Measurements from ENCODE around the gene ETS1.

Gene ETS1

DNA sequence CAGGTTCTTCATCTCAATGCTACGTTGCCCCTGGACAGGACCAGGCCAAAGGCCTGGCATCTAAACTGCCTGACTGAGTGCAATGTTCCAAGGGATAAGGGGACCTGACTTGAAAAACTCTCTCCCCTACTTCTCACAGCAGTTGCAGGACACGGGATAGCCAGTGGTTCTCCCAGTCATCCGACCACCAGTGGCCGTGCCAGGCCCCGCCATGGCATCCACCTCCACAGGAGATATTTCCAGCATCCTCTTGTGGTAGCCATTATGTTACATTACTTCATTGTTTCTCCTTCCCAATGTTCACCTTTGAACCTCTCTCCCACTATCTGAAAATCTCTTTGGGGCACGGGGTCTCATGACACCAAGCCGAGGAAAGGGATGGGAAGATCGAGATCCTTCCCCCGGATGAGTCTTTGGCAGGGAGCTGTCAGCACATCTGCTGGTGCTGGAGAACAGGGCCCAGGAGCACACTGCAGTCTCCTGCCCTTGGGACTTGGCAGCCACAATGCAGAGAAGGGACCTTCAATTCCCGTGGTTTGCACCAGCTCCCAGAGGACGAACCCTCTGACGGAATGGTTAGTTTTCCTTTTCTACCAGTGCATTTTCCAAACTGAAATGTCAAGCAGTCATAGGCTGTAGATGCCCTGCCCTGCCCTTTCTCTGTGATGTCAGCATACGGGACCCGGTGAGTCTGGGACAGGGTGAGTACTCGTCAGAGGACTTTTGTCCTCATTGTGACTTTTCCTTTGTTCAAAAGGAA is 121.2 kb downstream of the ETS1 start:
- Histone ChIP-seq H3K4me3 (ENCODE audit: low read length) (no peak overlapping the region), H3K36me3 (replicated peaks; ENCODE audit: low read depth, low read length) (peaks cover 68% of the 10 kb centered on the region), H3K9ac (ENCODE audit: low read length) (no peak overlapping the region), H3K4me2 (ENCODE audit: low read length) (no peak overlapping the region), H2AFZ (ENCODE audit: low read depth, low read length) (no peak overlapping the region), H3K27me3 (ENCODE audit: low read depth, low read length) (no peaks in the 10 kb centered on the region), H3K9me3 (ENCODE audit: insufficient read depth, low read length) (no peaks in the 10 kb centered on the region), H3K79me2 (ENCODE audit: low read length) (peaks cover 40% of the 10 kb centered on the region), H3K27ac (ENCODE audit: low read length) (no peak overlapping the region), H4K20me1 (ENCODE audit: insufficient read depth, low read length) (no peaks in the 10 kb centered on the region), H3K4me1 (ENCODE audit: low read length) (peaks cover 52% of the 10 kb centered on the region)
- TF ChIP-seq, protein P1, sequence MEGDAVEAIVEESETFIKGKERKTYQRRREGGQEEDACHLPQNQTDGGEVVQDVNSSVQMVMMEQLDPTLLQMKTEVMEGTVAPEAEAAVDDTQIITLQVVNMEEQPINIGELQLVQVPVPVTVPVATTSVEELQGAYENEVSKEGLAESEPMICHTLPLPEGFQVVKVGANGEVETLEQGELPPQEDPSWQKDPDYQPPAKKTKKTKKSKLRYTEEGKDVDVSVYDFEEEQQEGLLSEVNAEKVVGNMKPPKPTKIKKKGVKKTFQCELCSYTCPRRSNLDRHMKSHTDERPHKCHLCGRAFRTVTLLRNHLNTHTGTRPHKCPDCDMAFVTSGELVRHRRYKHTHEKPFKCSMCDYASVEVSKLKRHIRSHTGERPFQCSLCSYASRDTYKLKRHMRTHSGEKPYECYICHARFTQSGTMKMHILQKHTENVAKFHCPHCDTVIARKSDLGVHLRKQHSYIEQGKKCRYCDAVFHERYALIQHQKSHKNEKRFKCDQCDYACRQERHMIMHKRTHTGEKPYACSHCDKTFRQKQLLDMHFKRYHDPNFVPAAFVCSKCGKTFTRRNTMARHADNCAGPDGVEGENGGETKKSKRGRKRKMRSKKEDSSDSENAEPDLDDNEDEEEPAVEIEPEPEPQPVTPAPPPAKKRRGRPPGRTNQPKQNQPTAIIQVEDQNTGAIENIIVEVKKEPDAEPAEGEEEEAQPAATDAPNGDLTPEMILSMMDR (IDR thresholded peaks at IDR 0.05; ENCODE audit: low read depth, low read length), result no peak
- no peak for TF ChIP-seq EZH2phosphoT487 (IDR thresholded peaks at IDR 0.05; ENCODE audit: low read depth)

DNA sequence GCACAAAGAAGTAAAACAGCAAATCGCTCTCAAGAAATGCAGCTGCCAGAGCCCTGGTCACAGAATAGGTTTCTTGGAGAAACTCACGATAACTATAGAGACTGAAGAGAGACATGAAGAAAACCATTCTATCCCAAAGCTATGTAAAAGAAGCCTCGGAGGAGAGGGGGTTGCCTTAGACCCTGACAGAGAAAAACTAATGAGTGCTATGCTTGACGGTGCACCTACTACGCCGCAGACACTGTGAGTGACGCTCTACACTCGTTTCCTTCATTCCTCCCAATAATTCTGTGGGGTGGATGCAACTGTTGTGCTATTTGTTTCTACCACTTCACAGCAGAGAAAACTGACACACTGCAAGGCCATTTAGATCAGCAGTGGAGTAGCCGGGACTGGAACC is 121.8 kb downstream of the ETS1 start:
- H3K4me3 ChIP-seq (ENCODE audit: low read length), result no peak overlapping the region
- H4K20me1 ChIP-seq (ENCODE audit: insufficient read depth, low read length), result no peaks in the 10 kb centered on the region
- H3K27me3 ChIP-seq (ENCODE audit: low read depth, low read length), result no peaks in the 10 kb centered on the region
- H3K9ac ChIP-seq (ENCODE audit: low read length), result no peak overlapping the region
- no peak overlapping the region for H3K4me2 ChIP-seq (ENCODE audit: low read length)
- H3K9me3 ChIP-seq (ENCODE audit: insufficient read depth, low read length), result no peaks in the 10 kb centered on the region
- H2AFZ ChIP-seq (ENCODE audit: low read depth, low read length), result no peak overlapping the region
- TF ChIP-seq EZH2phosphoT487 (IDR thresholded peaks at IDR 0.05; ENCODE audit: low read depth), result no peak
- TF ChIP-seq, protein P1 (IDR thresholded peaks at IDR 0.05; ENCODE audit: low read depth, low read length), result no peak
- H3K4me1 ChIP-seq (ENCODE audit: low read length), result peaks cover 47% of the 10 kb centered on the region
- no peak overlapping the region for H3K27ac ChIP-seq (ENCODE audit: low read length)
- peaks cover 74% of the 10 kb centered on the region for H3K36me3 ChIP-seq (replicated peaks; ENCODE audit: low read depth, low read length)
- peaks cover 40% of the 10 kb centered on the region for H3K79me2 ChIP-seq (ENCODE audit: low read length)

DNA sequence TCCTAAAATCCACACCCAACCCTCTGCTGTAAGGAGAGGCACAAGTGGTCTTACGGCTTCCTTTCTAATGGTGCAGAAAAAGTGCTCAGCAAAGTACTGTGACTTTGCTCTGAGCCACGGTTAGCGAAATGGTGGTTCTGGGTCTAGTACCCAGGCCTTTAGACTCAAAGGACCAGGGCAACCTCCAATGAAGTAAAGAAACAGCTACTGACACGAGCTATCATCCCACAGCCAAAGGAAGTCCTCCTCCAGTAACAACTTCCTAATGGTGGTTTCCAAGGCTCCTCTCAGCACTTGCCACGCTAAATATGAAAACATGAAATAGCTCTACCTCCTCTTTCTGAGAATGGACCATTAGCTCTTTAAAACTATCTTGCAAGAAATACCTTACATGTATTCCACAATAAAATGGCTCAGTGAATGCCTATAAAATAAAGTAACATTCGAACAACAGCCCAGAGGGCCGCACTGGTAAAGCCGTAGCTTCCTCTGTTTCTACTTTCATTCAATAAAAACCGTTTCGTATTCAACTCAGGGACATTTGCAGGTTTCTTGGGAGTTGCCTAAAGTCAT is 122.4 kb downstream of the ETS1 start:
- Histone ChIP-seq H4K20me1 (ENCODE audit: insufficient read depth, low read length) (no peaks in the 10 kb centered on the region), H3K27me3 (ENCODE audit: low read depth, low read length) (no peaks in the 10 kb centered on the region), H3K9ac (ENCODE audit: low read length) (no peak overlapping the region), H3K4me2 (ENCODE audit: low read length) (no peak overlapping the region), H3K9me3 (ENCODE audit: insufficient read depth, low read length) (no peaks in the 10 kb centered on the region), H3K79me2 (ENCODE audit: low read length) (peaks cover 40% of the 10 kb centered on the region), H3K27ac (ENCODE audit: low read length) (no peak overlapping the region), H3K36me3 (replicated peaks; ENCODE audit: low read depth, low read length) (peaks cover 77% of the 10 kb centered on the region), H2AFZ (ENCODE audit: low read depth, low read length) (no peak overlapping the region), H3K4me3 (ENCODE audit: low read length) (no peak overlapping the region), H3K4me1 (ENCODE audit: low read length) (peaks cover 41% of the 10 kb centered on the region)
- no peak for TF ChIP-seq EZH2phosphoT487 (IDR thresholded peaks at IDR 0.05; ENCODE audit: low read depth)
- TF ChIP-seq, protein P1 (IDR thresholded peaks at IDR 0.05; ENCODE audit: low read depth, low read length), result no peak

DNA sequence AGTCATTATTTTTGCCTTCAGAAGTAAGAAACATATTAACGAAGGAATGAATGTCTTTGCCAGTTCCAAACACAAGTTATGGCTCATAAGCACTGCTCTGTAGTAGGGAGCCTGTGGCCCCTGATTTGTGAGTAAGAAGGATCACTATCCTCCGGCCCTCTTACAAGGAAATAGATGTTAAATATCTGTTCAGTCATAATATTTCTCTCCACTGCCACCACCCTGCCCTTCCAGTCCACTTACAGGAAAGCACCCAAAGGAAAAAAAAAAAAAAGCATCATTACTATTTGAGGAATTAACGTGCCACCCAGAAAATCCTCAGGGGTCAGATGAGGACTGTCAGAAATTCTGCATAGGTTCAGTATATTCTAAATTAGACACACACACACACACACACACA is 123.4 kb downstream of the ETS1 start:
- no peak overlapping the region for H3K9ac ChIP-seq (ENCODE audit: low read length)
- H4K20me1 ChIP-seq (ENCODE audit: insufficient read depth, low read length), result no peaks in the 10 kb centered on the region
- no peaks in the 10 kb centered on the region for H3K27me3 ChIP-seq (ENCODE audit: low read depth, low read length)
- H3K27ac ChIP-seq (ENCODE audit: low read length), result no peak overlapping the region
- H3K9me3 ChIP-seq (ENCODE audit: insufficient read depth, low read length), result no peaks in the 10 kb centered on the region
- TF ChIP-seq, protein P1 (IDR thresholded peaks at IDR 0.05; ENCODE audit: low read depth, low read length), result no peak
- no peak for TF ChIP-seq EZH2phosphoT487 (IDR thresholded peaks at IDR 0.05; ENCODE audit: low read depth)
- peaks cover 80% of the 10 kb centered on the region for H3K36me3 ChIP-seq (replicated peaks; ENCODE audit: low read depth, low read length)
- H2AFZ ChIP-seq (ENCODE audit: low read depth, low read length), result no peak overlapping the region
- H3K4me2 ChIP-seq (ENCODE audit: low read length), result no peak overlapping the region
- peaks cover 31% of the 10 kb centered on the region for H3K4me1 ChIP-seq (ENCODE audit: low read length)
- no peak overlapping the region for H3K4me3 ChIP-seq (ENCODE audit: low read length)
- peaks cover 40% of the 10 kb centered on the region for H3K79me2 ChIP-seq (ENCODE audit: low read length)
